HG02938 (cell line): ENCODE results near the gene DLG4.

Source experiments
- ATAC-seq: cut with Tn5 transposase; IDR thresholded peaks from one replicate; pipeline ENCODE4 v1.9.1; 2021; ENCODE audit warnings: mild to moderate bottlenecking, moderate library complexity; ENCODE audit not compliant: unreplicated experiment

DLG4 gene

DNA sequence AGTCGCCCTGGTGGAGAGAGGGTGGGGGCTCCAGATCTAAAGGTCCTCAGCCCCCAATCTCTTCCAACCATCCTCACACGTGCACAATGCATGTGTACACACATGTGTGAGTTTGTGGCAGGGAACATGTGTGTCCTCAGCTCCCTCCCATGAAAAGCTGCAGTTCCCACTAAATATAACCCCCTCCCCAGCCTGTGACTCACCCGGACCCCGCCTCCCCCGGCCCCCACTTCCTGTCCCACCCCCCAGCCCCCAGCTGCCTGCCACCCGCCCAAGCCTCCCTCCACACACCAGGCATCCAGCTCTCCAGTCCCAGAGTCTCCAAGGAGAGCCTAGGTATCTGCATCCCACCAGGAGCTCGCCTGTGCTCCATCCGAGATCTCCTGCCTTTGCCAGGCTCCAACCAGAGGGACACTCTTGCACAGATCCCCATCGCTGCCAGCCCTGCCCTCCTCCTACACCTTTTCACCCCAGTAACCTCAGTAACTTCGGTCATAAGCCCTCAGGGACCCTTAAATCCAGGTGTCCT is 3.9 kb downstream of the DLG4 start:
- ATAC-seq: no peak

DNA sequence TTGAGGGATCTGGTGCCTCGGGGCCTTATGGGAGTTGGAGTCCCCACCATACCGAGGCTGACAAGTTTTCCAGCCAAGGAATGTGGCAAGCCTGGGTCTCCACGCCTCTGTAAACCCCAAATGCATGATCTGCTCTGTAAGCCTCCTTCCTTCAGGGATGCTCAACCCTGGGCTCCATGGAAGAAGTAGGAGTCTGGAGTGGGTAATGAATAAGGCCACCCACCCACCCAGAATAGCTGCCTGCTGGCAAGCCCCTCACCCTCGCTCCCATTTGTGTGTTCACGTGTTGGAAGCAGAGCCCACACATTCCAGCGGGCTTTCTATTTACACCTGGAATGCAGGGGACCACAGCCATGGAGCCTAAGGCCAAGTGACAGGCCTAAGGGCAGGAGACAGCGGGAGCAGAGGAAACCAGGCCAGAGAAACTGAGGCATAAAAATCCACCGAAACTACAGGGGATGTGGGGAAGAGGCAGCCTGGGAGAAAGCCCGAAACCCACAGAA is 4.4 kb downstream of the DLG4 start:
- no peak for ATAC-seq

DNA sequence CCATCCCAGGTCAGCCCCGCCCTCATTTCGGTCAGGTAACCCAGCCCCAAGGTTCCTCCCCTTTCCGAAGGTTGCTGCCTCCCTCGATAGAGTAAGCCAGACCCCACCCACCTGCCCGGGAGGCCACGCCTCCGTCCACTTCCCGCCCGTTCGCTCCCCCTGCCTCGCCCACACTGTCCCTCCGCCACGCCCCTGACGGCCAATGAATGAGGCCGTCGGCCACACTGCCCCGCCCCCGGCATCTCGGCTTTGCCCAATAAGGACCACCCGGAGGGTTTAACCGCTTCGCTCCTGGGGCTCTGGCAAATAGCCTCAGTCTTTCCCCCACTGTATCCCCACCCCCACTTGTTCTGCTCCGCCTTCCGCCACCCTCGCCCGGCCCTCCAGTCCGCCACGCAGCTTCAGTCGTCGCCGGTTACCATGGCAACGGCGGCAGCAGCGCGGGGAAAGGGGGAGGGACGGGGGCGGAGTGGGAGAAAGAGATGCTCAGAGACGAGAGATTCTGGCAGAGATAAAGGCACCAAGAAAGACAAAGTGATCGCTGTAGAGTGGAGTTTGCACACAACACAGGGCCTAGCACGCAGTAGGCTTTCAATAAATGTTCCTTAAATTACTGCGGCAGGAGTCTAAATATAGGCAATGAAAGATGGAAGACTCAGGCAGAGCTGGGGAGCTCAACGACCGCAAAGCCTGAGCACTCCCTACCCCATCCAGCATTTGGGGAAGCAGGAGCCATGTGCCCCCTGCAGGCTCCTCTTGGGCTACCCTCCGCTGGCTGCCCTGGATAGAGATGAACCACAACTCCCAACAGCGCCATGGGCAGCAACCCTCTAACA is 5.1 kb downstream of the DLG4 start:
- ATAC-seq: peak; percentile 70

DNA sequence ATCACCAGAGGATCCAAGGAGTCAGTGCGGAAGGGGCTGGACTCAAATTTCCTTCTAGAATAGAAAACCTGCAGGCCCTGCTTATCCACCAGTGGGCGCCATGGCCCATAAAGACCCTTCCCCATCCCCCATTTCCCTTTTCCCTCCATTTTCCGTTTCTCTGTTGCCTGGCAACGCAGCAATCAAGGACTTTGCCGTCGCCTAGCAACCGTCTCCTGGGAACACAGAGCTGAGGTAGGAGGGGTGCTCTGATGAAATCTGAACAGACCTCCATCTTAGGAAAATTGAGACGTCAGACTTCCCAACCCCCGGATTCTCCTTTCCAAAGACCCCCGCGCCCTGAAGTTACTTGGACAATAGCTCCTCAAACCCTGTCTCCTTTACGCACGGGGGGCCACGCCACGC is 5.7 kb downstream of the DLG4 start:
- ATAC-seq: no peak

DNA sequence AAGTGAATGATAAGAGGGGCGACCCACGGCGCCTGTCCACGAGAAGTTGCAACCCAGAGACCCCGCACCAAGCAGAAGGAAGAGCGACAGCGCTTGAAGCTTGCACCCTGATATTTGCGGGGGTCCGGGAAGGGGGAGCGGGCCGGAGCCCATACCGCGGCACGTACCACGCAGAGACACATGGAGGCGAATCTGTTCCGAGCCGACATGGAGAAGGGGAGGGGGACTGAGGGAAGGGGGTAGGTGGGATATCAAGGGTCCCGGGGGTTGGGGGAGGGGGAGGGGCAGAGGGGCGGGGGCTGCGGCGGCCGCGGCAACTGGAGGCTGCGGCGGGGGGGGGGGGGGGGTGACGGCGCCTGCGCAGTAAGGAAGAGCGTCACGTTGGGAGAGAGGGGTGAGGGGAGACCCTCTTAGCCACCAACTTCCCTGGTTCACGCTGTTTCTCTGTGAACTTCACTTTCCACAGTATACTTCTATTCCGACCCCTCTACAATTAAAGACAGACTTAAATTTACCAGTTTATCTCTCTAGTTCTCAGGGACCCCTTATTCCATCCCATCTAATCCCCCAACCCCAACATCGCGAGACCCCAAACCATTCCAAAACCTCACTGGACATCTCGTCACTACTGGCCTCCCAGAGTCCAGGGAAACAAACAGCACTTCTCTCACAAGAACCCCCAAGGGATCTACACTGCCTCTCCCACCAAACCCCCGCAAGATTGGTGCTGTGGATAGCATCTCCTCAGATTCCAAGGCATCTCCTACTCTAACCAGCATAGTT is 8.0 kb downstream of the DLG4 start:
- ATAC-seq: no peak

DNA sequence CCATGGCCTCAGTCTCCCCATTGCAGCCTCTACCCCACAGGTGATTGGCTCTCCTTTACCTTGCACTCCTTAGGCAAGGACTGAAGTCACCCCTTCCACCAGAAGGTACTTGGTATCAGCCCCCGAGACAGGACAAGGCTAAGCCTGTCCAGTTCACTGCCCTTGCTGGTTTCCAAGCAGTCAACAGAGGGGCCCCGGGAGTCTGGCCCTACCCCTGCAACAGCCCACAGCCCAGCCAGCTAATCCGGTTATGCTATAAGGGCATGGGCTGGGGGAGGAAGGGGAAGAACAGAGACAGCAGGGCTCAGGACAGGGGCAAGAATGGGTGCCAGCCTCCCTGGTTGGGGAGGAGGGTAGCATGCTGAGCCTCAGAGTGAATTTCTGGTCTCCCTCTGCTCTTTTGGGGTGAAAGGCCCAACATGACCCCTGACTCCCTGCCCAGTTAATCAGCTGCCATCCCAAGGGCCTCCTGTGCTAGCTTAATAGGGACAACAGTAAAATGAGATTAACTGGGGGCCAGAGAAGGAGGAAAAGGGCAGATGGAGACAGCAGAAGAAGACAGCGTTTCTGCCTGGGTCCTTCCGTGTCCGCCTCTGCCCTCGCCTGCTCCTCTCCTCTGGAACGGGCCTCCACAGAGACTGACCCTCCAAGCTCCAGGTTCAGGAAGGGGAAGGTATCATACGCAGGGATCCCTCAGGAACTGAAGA is 10.7 kb downstream of the DLG4 start:
- no peak for ATAC-seq

DNA sequence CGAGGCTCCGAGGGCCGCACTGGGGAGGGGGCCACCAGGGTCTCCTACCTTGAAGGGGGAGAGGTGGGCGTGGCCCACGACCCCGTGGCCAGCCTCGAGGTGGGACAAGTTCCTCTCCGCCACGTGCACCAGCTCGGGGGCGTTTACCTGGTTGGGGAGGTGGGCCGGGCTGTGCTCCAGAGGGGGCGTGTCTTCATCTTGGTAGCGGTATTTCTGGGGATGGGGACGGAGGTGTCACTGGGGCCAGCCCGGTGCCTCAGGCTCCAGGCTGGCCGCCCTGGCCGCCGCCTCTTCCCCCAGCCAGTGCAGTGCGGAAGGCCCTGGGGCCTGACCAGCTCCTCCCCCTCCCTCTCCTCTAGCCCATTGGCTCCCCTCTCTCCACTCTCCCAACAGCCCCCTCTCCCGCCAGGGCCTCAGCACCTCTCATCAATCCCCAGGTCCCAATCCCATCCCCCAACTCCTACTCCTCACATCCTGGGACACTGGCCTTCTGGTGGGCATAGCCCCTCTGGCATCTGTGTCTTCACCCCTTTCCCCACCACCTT is 11.5 kb downstream of the DLG4 start:
- ATAC-seq: no peak

DNA sequence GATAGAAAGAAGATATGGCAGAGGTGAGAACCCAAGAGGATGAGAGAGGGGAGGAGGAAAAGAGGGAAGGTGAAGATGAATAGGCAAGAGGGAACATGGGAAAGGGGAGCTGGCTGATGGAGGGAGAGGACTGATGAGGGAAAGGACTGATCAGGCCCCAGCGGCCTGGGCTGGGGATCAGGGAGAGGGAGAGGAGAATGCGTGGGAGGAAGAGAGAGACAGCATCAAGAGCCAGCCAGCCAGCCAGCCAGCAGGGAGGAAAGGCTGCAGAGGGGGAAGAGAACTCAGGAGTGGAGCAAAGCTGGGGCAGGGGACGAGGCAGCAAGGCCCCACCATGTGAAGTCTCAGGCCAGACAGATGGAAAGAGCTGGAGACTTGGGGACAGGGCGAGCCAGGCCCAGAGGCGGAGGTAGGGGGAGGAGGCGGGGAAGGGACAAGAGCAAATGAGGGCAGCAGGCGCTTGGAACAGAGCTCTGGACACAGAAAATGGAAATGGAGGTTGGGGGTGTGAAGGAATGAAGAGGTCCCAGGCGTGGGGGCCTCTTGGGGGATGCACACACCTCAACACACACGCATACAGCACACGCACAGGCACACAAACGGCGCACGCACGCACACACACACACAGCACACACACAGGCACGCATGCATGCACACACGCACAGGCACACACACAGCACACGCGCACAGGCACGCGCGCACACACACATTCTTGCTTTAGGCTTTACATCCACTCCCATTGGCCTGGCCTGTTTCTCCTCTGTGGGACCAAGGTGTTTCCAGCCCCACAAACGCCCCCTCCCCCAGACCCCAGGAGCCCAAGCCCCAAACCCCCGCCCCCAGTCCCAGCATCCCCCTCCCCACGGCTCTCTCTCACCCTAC is 12.3 kb downstream of the DLG4 start:
- ATAC-seq: no peak

DNA sequence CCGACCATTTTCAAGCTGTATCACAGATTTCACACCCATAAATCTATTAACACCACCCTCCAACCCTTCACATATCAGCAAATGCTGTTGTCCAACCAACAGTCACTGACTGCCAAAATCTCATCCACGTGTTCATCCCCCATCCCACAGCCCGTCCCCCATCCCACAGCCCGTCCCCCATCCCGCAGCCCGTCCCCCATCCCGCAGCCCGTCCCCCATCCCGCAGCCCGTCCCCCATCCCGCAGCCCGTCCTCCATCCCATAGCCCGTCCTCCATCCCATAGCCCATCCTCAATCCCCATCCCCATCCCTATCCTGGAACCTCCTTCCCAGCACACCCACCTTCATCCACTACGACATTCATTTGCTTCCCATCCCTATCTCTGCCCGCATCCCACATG is 14.1 kb downstream of the DLG4 start:
- ATAC-seq: no peak

DNA sequence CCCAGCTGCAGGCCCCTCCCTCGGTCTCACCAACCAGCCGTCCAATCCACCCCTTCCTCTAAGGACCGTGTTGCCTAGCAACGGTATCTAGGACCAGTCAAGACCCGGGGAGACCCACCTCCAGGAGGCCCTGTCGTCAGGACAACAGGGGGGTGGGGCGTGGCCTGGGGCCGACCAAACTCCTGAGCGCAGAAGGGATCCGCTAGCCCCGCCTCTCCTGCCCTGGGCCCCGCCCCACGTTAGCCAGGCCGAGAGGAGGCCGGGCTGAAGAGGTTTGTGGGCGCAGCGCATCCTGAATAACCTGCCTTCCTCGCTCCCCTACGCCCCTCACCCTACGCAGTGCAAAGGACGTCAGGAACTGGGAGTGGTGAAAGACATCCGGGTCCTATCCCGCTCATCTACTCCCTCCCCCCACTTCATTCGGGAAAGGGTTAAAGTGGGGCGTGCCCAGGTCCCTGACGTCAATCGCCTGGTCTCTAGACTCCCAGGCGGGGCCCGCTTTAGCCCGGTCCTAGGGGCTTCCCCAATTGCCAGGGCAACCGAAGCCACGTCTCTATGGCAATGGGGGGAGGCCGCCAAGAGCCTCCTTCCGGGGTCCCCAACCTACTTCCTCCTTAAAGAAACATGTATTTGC is 14.7 kb downstream of the DLG4 start:
- peak; percentile 73 for ATAC-seq

DNA sequence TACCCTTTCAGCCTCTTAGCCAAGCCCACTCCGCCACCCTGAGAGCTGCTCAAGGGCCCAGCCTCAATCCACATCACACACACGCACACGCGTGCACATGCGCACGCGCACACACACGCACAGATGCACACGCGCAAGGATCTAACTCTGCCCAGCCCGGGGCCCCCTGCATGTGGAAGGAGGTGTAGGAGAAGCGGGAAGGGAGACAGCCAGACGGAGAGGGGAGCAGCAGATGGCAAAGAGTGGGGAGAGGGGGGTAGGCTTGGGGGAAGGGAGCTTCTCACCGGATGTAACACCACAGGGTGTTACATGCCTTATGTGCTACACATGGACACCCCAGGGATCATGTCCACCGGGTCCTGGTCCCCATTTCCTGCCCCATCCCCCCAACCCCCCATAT is 15.3 kb downstream of the DLG4 start:
- ATAC-seq: no peak

DNA sequence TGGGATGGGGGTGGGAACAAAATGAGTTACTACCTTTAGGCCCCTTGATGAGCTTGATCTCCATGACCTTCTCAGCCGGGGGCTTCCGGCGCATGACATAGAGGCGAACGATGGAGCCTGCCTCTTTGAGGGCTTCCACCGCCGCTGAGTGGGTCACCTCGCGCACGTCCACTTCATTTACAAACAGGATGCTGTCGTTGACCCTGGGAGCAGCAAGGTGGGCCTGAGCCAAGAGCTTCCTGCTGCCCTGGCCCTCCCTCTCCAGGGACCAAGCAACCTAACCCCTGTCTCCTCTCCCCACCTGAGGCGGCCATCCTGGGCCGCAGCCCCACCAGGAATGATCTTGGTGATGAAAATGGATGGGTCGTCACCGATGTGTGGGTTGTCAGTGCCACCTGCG is 16.2 kb downstream of the DLG4 start:
- no peak for ATAC-seq

DNA sequence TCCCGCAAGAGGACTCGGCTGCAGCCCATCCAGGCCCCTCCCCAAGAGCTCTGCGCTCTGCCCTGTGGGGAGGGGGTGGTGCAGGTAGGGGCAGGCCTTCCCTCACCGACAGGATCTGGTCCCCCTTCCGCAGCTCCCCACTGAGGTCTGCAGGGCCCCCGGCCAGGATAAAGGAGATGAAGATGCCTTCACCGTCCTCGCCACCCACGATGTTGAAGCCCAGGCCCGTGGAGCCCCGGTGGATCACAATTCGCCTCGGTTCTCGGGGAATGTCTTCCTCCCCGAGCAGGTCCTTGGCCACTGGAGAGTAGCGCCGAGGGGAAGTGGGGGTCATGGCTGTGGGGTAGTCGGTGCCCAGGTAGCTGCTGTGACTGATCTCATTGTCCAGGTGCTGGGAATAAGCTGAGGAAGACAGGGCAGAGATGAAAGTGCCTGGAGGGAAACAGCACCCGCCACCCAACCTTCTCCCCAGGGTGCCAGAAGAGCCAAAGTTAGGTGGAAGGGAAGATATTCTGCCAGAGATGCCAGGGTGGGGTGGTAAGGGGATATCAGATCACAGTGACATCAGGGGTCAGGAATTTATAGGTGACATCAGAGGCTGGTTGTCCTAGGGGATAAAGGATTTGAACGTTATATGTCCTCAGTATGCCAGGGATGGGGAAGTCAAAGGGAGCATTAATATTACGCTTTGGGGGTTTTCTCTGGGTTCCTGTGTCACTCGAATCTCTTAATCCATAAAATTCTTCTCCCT is 22.8 kb downstream of the DLG4 start:
- ATAC-seq: no peak

DNA sequence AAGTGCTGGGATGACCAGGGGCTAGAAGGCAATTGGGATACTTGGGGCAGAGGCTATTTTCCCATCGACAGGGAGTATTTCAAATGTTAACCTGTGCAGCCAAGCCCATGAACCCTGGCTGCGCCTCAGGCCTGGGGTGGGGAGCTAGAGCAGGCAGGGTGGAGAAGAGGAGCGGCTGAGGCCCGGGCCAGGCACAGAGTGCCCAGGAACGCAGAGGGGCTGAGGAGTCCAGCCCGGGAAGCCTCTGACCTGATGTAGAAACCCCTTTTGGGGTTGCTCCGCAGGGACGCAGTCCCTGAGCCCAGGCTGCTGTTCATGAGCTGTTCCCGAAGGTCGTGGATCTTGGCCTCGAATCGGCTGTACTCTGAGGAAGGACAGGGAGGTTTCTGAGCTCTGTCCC is 23.7 kb downstream of the DLG4 start:
- ATAC-seq: no peak

DNA sequence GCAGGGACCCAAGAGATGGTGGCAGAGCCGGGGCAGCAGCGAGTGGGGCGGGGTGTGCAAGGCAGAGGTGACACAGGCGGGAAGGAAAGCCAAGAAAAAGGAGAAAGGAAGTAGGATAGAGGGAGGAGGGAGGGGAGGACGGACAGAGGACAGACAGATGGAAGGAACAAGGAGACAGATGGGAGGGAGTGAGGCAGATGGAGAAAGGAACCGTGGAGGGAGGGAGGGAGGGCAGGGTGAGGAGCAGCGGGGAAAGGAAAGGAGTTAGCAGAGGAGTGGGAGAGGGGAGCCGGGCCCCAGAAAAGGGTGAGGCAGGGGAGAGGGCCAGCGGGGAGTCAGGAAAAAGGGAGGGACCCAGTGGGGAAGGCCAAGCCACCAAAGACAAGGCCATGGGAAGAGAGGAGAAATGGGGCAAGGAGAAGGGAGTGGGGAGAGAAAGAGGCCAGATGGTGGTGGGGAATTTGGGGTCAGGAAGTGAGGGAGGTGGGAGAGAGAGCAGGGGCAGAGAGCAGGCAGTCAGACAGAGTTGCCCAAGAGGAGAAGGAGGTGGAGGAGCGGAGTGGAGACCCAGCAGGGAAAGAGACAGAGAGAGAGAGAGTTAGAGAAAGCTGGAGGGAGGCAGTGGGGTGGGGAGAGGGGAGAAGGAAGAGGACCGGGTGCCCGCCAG is 27.2 kb downstream of the DLG4 start:
- ATAC-seq: no peak

DNA sequence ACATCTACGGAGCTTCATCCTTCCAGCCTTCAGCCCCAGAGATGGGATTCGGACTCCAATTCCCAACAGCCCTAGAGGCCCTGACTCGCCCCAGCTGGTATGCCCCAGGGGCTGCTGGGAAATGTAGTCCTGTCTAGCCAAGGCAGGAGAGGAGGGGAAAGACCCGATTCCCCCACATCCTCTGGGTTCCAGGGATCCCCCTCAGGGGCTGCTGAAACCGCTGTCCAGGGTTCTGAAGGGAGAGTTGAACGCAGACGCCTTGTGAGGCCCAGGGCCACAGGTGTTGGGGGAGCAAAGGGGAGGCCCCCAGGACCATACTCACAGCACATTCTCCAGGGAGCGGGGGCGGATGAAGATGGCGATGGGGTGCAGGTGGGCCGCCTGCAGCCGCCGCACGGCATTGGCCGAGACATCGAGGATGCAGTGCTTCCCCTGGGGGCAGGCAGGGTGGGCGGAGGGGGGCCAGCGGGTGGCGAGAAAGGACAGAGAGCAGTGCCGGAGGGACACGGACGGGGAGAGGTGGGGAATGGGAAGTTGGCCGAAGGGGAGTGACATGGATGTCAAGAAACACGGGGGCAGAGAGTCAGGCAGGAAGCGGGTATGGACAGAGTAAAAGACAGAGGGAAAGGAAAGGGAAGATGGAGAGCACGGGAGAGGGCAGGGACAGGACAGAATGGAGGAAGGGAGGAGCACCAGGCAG is 27.9 kb downstream of the DLG4 start:
- ATAC-seq: no peak

DNA sequence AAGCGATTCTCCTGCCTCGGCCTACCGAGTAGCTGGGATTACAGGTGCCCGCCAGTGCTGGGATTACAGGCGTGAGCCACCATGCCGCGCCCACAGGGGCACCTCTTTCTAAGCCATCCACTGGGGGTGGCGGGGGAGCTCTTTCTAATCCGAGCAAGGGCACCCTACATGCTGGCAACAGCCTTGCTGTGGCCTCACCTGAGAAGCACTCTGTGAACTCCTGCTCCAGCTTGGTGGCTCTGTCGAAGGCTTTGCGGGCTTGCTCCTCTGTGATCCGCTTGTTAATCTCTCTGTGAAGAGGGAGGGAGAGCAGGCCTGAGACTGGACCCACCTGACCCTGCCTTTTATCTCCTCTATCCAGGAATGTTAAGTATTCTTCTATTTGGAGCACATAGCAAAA is 28.6 kb downstream of the DLG4 start:
- ATAC-seq: no peak
